A549 (cell line): Measurements from ENCODE around the gene ATXN7. TPM values are rescaled to one million over a fixed set of nuclear protein-coding genes. Genes with fewer than 3 reads are reported as not detected.

Experiments used
- ATAC-seq, 2 experiments: fragments of 200-7000 bp in 1 of 2; fragments of >200 bp in 1 of 2; cut with Nextera tagmentation in 1 of 2; cut with Tn5 transposase in 1 of 2; 3 replicates each; pipeline versions ENCODE4 v1.8.0 to v1.9.1; 2018 to 2020; ENCODE audit warnings: mild to moderate bottlenecking in 1 of 2, moderate library complexity in 1 of 2
- CTCF ChIA-PET: fragments of 300-600 bp; sonication (Branson Sonifier 250); formaldehyde crosslinking; extraction: SDS; loops from one replicate; lab custom pipeline; 2021; ENCODE audit warnings: antibody characterized with exemption, inconsistent platforms; lab: Yijun Ruan, JAX
- POLR2A ChIA-PET: fragments of 350-600 bp; formaldehyde crosslinking; extraction: SDS; loops from one replicate; lab custom pipeline; 2021; ENCODE audit warnings: antibody characterized with exemption, inconsistent platforms; lab: Yijun Ruan, JAX
- DNase-seq, 2 experiments: peaks; one replicate each; pipeline versions ENCODE4 v3.0.0 to v3.0.0-alpha.2; 2011 to 2016; ENCODE audit warnings: low read depth in 1 of 2, low spot score in 1 of 2
- FAIRE-seq: peaks from 2 replicates; lab custom pipeline; 2011; peaks lifted over from hg19 to GRCh38; lab: Jason Lieb, UNC
- H3K27ac ChIP-seq, 2 experiments: fragments of >200 bp; sonication (Bioruptor Twin); formaldehyde crosslinking; 3 replicates each; pipeline ENCODE4 v1.5.1; 2016 to 2017
- H3K4me1 ChIP-seq: fragments of >200 bp; sonication (Bioruptor Twin); formaldehyde crosslinking; 3 replicates; pipeline ENCODE4 v1.6.1; 2016
- H3K4me2 ChIP-seq: fragments of >200 bp; sonication (Bioruptor Twin); formaldehyde crosslinking; 3 replicates; pipeline ENCODE4 v1.6.1; 2016
- H3K4me3 ChIP-seq: fragments of >200 bp; sonication (Bioruptor Twin); formaldehyde crosslinking; 3 replicates; pipeline ENCODE4 v1.5.1; 2016
- H3K9me3 ChIP-seq: fragments of >200 bp; sonication (Bioruptor Twin); formaldehyde crosslinking; 3 replicates; pipeline ENCODE4 v1.6.1; 2016
- BHLHE40 ChIP-seq: IDR thresholded peaks from 2 replicates; pipeline ENCODE4 v1.6.1; 2012; ENCODE audit warnings: low read depth, low read length, inconsistent platforms
- CBX2 ChIP-seq: fragments of 200-600 bp; sonication (generic); IDR thresholded peaks from 2 replicates; pipeline ENCODE4 v1.6.1; 2016; ENCODE audit warnings: low read depth, mild to moderate bottlenecking, borderline replicate concordance
- CBX8 ChIP-seq: fragments of 200-600 bp; sonication (generic); IDR thresholded peaks from 2 replicates; pipeline ENCODE4 v1.6.1; 2016
- EHMT2 ChIP-seq: fragments of 200-600 bp; sonication (generic); IDR thresholded peaks from 2 replicates; pipeline ENCODE4 v1.6.1; 2016; ENCODE audit warnings: antibody characterized with exemption, low read depth, mild to moderate bottlenecking, moderate library complexity
- EP300 ChIP-seq, 2 experiments: fragments of >200 bp; sonication (Bioruptor Twin); formaldehyde crosslinking; IDR thresholded peaks; 2 replicates in 1 of 2; 3 replicates in 1 of 2; pipeline ENCODE4 v1.6.1; 2016 to 2017
- ESRRA ChIP-seq: fragments of 150-350 bp; IDR thresholded peaks from 2 replicates; pipeline ENCODE4 v1.6.1; 2014; ENCODE audit warnings: mild to moderate bottlenecking, low read length, borderline replicate concordance
- HDAC2 ChIP-seq: fragments of 200-600 bp; sonication (generic); IDR thresholded peaks from 2 replicates; pipeline ENCODE4 v1.6.1; 2016
- HEYL ChIP-seq: fragments of 250-450 bp; sonication (Bioruptor Pico); IDR thresholded peaks from 2 replicates; pipeline ENCODE4 v1.8.0; 2021; ENCODE audit warnings: mild to moderate bottlenecking, moderate library complexity
- HOXA7 ChIP-seq: fragments of 250-450 bp; sonication (Bioruptor Pico); IDR thresholded peaks from 2 replicates; pipeline ENCODE4 v1.5.0; 2020; ENCODE audit warnings: mild to moderate bottlenecking, moderate library complexity
- HOXB13 ChIP-seq: fragments of 250-450 bp; sonication (Bioruptor Pico); IDR thresholded peaks from 2 replicates; pipeline ENCODE4 v1.5.0; 2020; ENCODE audit warnings: low read depth, mild to moderate bottlenecking, moderate library complexity
- JUN ChIP-seq, 2 experiments: fragments of >200 bp; sonication (Bioruptor Twin); formaldehyde crosslinking; IDR thresholded peaks; 2 replicates in 1 of 2; 3 replicates in 1 of 2; pipeline ENCODE4 v1.6.1; 2016 to 2017
- KDM5A ChIP-seq: fragments of 200-600 bp; sonication (generic); IDR thresholded peaks from 2 replicates; pipeline ENCODE4 v1.6.1; 2016; ENCODE audit warnings: antibody characterized with exemption, mild to moderate bottlenecking
- MAFK ChIP-seq: fragments of 450-650 bp; IDR thresholded peaks from 2 replicates; pipeline ENCODE4 v1.6.1; 2014; ENCODE audit not compliant: partially characterized antibody
- MAZ ChIP-seq: fragments of 150-350 bp; IDR thresholded peaks from 2 replicates; pipeline ENCODE4 v1.6.1; 2014; ENCODE audit warnings: antibody characterized with exemption, low read depth, low read length, borderline replicate concordance
- MYC ChIP-seq: IDR thresholded peaks from 2 replicates; pipeline ENCODE4 v1.6.1; 2012; ENCODE audit warnings: mild to moderate bottlenecking, inconsistent platforms, low read length, improper control_type of control experiment, borderline replicate concordance
- NFE2L2 ChIP-seq: fragments of 150-350 bp; conservative IDR thresholded peaks from 2 replicates; pipeline ENCODE4 v1.6.1; 2014; ENCODE audit warnings: low read length
- NPAS2 ChIP-seq: fragments of 250-450 bp; sonication (Bioruptor Pico); IDR thresholded peaks from 2 replicates; pipeline ENCODE4 v1.8.0; 2022; ENCODE audit warnings: mild to moderate bottlenecking, moderate library complexity, borderline replicate concordance
- PBX3 ChIP-seq: IDR thresholded peaks from 2 replicates; pipeline ENCODE4 v1.6.1; 2012
- PHF8 ChIP-seq: fragments of 200-600 bp; sonication (generic); IDR thresholded peaks from 2 replicates; pipeline ENCODE4 v1.6.1; 2016; ENCODE audit warnings: low read depth, mild to moderate bottlenecking, antibody characterized with exemption, moderate library complexity, borderline replicate concordance
- POLR2A ChIP-seq: IDR thresholded peaks from 2 replicates; pipeline ENCODE4 v1.6.1; 2012; ENCODE audit warnings: mild to moderate bottlenecking, low read length
- RAD21 ChIP-seq, 2 experiments: fragments of >200 bp in 1 of 2; sonication (Bioruptor Twin) in 1 of 2; formaldehyde crosslinking in 1 of 2; IDR thresholded peaks in 1 of 2; conservative IDR thresholded peaks in 1 of 2; 2 replicates in 1 of 2; 3 replicates in 1 of 2; pipeline ENCODE4 v1.6.1; 2012 to 2018; ENCODE audit warnings: inconsistent platforms in 1 of 2
- RFX5 ChIP-seq: fragments of 450-650 bp; IDR thresholded peaks from 2 replicates; pipeline ENCODE4 v1.7.1; 2014; ENCODE audit warnings: antibody characterized with exemption, mild to moderate bottlenecking, moderate library complexity
- RNF2 ChIP-seq: fragments of 200-600 bp; sonication (generic); IDR thresholded peaks from 2 replicates; pipeline ENCODE4 v1.6.1; 2016; ENCODE audit warnings: low read depth, mild to moderate bottlenecking, antibody characterized with exemption, moderate library complexity, borderline replicate concordance
- SMC3 ChIP-seq: fragments of >200 bp; sonication (Bioruptor Twin); formaldehyde crosslinking; IDR thresholded peaks from 3 replicates; pipeline ENCODE4 v1.6.1; 2018; ENCODE audit warnings: inconsistent platforms
- SREBF2 ChIP-seq: fragments of 450-650 bp; IDR thresholded peaks from 2 replicates; pipeline ENCODE4 v1.6.1; 2014; ENCODE audit warnings: mild to moderate bottlenecking, moderate library complexity
- TP53 ChIP-seq: fragments of 250-450 bp; sonication (Bioruptor Pico); IDR thresholded peaks from 2 replicates; pipeline ENCODE4 v1.5.0; 2021; ENCODE audit warnings: mild to moderate bottlenecking, moderate library complexity
- ZC3H11A ChIP-seq: fragments of 450-650 bp; IDR thresholded peaks from 2 replicates; pipeline ENCODE4 v1.6.1; 2014; ENCODE audit warnings: antibody characterized with exemption, mild to moderate bottlenecking
- ZSCAN20 ChIP-seq: fragments of 250-450 bp; sonication (Bioruptor Pico); IDR thresholded peaks from 2 replicates; pipeline ENCODE4 v1.8.0; 2022; ENCODE audit warnings: mild to moderate bottlenecking, moderate library complexity
- WGBS: methylation state at CpG from one replicate; pipeline ENCODE4 v1.1.6; 2017; ENCODE audit errors: missing lambda C conversion rate; 5-methylcytosine and 5-hydroxymethylcytosine counted together
- polyA plus RNA-seq, 4 experiments: library from polyadenylated mRNA; depleted of rRNA in 3 of 4; stranded (reverse); fragments of >200 nt; fragmentation: RNase III in 1 of 4; extraction: RNeasy Plus Mini Kit Qiagen cat#74134 plus additional on column Dnase treatment in 1 of 4; gene quantifications; 2 replicates in 3 of 4; 3 replicates in 1 of 4; pipeline ENCODE4 v1.2.3, GENCODE V29; 2011 to 2017
- TF ChIP-seq, protein P1 (sequence below): fragments of 150-350 bp; IDR thresholded peaks from 2 replicates; pipeline ENCODE4 v1.6.1; 2014; ENCODE audit warnings: low read depth, mild to moderate bottlenecking, low read length
- TF ChIP-seq, protein P2 (sequence below): fragments of 450-650 bp; IDR thresholded peaks from 2 replicates; pipeline ENCODE4 v1.6.1; 2014; ENCODE audit warnings: antibody characterized with exemption
- TF ChIP-seq, protein P3 (sequence below): fragments of 250-450 bp; sonication (Bioruptor Pico); IDR thresholded peaks from 2 replicates; pipeline ENCODE4 v1.5.0; 2021; ENCODE audit warnings: mild to moderate bottlenecking, moderate library complexity, borderline replicate concordance

Gene ATXN7
- polyA plus RNA-seq, 2 of the 4 experiments (the other 2 are of a cell fraction), result 5.4 to 7.3 TPM

GRCh38 chr3:63895422-63896189 is 31.9 kb downstream of the ATXN7 start:
- ATAC-seq, result no peak
- FAIRE-seq, result no peak
- Histone ChIP-seq H3K4me2 (no peak overlapping the region), H3K27ac (no peak overlapping the region), H3K4me1 (no peaks in the 10 kb centered on the region), H3K4me3 (no peak overlapping the region), H3K9me3 (no peaks in the 10 kb centered on the region)
- ChIA-PET CTCF (no interaction called here), POLR2A (no interaction called here)
- DNase-seq, result no peak
- TF ChIP-seq MAFK (no peak), BHLHE40 (no peak), NFE2L2 (no peak), JUN (IDR thresholded peaks at IDR 0.05) (no peak), ESRRA (no peak), NPAS2 (CRISPR knock-in tag) (no peak), HDAC2 (no peak), ZSCAN20 (CRISPR knock-in tag) (no peak), POLR2A (no peak), EP300 (IDR thresholded peaks at IDR 0.05) (no peak), EHMT2 (no peak), PBX3 (no peak), SMC3 (no peak), TP53 (no peak), RFX5 (no peak), HOXA7 (no peak), CBX2 (no peak)
- TF ChIP-seq, protein P1, sequence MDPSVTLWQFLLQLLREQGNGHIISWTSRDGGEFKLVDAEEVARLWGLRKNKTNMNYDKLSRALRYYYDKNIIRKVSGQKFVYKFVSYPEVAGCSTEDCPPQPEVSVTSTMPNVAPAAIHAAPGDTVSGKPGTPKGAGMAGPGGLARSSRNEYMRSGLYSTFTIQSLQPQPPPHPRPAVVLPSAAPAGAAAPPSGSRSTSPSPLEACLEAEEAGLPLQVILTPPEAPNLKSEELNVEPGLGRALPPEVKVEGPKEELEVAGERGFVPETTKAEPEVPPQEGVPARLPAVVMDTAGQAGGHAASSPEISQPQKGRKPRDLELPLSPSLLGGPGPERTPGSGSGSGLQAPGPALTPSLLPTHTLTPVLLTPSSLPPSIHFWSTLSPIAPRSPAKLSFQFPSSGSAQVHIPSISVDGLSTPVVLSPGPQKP, result no peak
- TF ChIP-seq, protein P2, sequence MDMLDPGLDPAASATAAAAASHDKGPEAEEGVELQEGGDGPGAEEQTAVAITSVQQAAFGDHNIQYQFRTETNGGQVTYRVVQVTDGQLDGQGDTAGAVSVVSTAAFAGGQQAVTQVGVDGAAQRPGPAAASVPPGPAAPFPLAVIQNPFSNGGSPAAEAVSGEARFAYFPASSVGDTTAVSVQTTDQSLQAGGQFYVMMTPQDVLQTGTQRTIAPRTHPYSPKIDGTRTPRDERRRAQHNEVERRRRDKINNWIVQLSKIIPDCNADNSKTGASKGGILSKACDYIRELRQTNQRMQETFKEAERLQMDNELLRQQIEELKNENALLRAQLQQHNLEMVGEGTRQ, result no peak
- WGBS, result 80% methylated on average over 5 of the region's 5 CpGs

GRCh38 chr3:63896332-63897030 is 32.8 kb downstream of the ATXN7 start:
- H3K27ac ChIP-seq, result no peak overlapping the region
- CTCF ChIA-PET, result no interaction called here

More at GRCh38 chr3:63896332-63897030, 32.8 kb downstream of the ATXN7 start:
- FAIRE-seq (no peak), DNase-seq (no peak), ATAC-seq (no peak)
- 81% methylated on average over 1 of the region's 1 CpG for WGBS
- no peak overlapping the region for H3K4me2 ChIP-seq
- no peaks in the 10 kb centered on the region for H3K4me1 ChIP-seq
- POLR2A ChIA-PET, result no interaction called here
- no peaks in the 10 kb centered on the region for H3K9me3 ChIP-seq
- TF ChIP-seq PHF8 (no peak), RNF2 (no peak), SREBF2 (no peak), CBX2 (no peak), MYC (no peak), HDAC2 (no peak), MAZ (no peak), MAFK (no peak), EP300 (IDR thresholded peaks at IDR 0.05) (no peak), HEYL (CRISPR knock-in tag) (no peak), KDM5A (no peak), RAD21 (conservative IDR thresholded peaks at IDR 0.05 in 1 of 2, IDR thresholded peaks at IDR 0.05 in 1 of 2) (no peak), CBX8 (no peak), ZC3H11A (no peak), HOXB13 (CRISPR knock-in tag) (no peak), ESRRA (no peak), TP53 (no peak)
- TF ChIP-seq, protein P3, sequence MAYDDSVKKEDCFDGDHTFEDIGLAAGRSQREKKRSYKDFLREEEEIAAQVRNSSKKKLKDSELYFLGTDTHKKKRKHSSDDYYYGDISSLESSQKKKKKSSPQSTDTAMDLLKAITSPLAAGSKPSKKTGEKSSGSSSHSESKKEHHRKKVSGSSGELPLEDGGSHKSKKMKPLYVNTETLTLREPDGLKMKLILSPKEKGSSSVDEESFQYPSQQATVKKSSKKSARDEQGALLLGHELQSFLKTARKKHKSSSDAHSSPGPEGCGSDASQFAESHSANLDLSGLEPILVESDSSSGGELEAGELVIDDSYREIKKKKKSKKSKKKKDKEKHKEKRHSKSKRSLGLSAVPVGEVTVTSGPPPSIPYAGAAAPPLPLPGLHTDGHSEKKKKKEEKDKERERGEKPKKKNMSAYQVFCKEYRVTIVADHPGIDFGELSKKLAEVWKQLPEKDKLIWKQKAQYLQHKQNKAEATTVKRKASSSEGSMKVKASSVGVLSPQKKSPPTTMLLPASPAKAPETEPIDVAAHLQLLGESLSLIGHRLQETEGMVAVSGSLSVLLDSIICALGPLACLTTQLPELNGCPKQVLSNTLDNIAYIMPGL (CRISPR knock-in tag), result no peak
- TF ChIP-seq, all 56 proteins: peak for 0
- no peak overlapping the region for H3K4me3 ChIP-seq
